ENCODE measurements around the gene NT5C3B.
"Not testable (repeated sequence)": the region's sequence is repeated elsewhere in the genome, so short reads cannot be mapped to it uniquely, and the experiment has no call there.

Gene NT5C3B

GRCh38 chr17:41781404-41782110 is 54.5 kb downstream of the NT5C3B start:
- no peak for DNase-seq

DNA sequence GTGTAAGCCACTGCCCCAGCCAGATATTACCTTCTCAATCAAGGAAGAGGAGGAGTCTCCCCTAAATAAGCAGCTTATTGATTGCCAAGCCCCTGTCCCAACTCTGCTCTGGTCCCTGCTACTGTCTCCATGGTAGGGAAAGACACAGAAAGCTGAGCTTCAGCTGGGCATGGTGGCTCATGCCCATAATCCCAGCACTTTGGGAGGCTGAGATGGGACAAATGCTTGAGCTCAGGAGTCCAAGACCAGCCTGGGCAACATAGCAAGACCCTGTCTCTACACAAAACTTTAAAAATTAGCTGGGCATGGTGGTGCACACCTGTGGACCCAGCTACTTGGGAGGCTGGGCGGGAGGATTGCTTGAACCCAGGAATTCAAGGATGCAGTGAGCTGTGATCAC is 56.1 kb downstream of the NT5C3B start:
- DNase-seq = no peak

DNA sequence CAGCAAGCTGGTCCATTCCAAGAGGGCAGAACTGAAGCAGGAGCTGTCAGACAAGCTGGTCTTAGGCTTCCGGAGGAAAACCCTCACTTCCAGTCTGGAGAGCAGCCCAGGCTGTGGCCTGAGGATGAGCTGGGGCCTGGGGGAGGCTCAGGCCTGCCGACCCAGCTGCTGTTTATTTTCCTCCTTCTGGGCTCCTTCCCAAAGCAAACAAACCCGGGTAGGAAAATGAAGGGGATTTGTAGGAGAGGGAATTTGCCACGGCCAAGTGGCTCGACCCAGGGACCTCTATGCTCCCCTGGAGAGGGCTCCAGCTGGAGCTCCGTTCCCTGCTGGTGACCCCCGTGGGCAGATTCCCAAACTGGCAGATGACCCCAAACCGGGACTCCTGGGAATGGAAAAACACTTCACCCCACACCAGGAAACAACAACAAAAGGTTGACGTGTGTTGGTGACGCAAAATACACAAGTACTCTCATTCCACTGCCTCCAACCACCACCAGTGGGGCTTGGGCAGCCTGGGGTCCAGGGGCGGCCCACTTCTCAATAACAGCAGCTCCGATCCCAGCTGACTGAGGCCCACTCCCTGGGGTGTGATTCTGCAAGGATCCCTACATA is 58.4 kb downstream of the NT5C3B start:
- no peak for DNase-seq

GRCh38 chr17:41777157-41777573 is 58.9 kb downstream of the NT5C3B start:
- no peak for DNase-seq

GRCh38 chr17:41776262-41776900 is 59.7 kb downstream of the NT5C3B start:
- DNase-seq = not testable (repeated sequence)

- no peak for DNase-seq
Measured at GRCh38 chr17:41775394-41776226, 60.4 kb downstream of the NT5C3B start.
